Esophagus muscularis mucosa (tissue), 4 donors: Measurements from ENCODE around the gene IGSF8.

Source experiments
- CTCF ChIP-seq, 3 experiments: fragments of 200-600 bp in 2 of 3; fragments of 450-650 bp in 1 of 3; sonication (generic) in 2 of 3; IDR thresholded peaks; one replicate each; pipeline ENCODE4 v1.5.1; 2017 to 2019; ENCODE audit warnings: antibody characterized with exemption in 3 of 3, mild to moderate bottlenecking in 2 of 3, moderate library complexity in 1 of 3
- EP300 ChIP-seq: sonication (generic); formaldehyde crosslinking; IDR thresholded peaks from one replicate; pipeline ENCODE4 v1.6.1; 2017; ENCODE audit warnings: antibody characterized with exemption
- POLR2A ChIP-seq: fragments of 450-650 bp; IDR thresholded peaks from one replicate; pipeline ENCODE4 v1.6.1; 2017; ENCODE audit warnings: antibody characterized with exemption, moderate library complexity, mild to moderate bottlenecking, low read depth

GRCh38 chr1:160079448-160079847 is 19.0 kb downstream of the IGSF8 start:
- TF ChIP-seq CTCF (IDR thresholded peaks at IDR 0.05), result no peak
- no peak for TF ChIP-seq EP300
- TF ChIP-seq POLR2A, result no peak
